ENCODE results near the gene PGLYRP3. TPM values are rescaled to one million over a fixed set of nuclear protein-coding genes. Genes with fewer than 3 reads are reported as not detected.

PGLYRP3 gene
- polyA plus RNA-seq, 1 donor from 2014 or later, result not detected

GRCh38 chr1:153253693-153254092, 59.1 kb downstream of the PGLYRP3 start:
- TF ChIP-seq POLR2AphosphoS5 (IDR thresholded peaks at IDR 0.05), result no peak
- no peak for TF ChIP-seq CTCF (IDR thresholded peaks at IDR 0.05; ENCODE audit: poor library complexity, severe bottlenecking)
- no peak for TF ChIP-seq EZH2 (IDR thresholded peaks at IDR 0.05; ENCODE audit: borderline replicate concordance, insufficient read depth, low read length, poor library complexity, severe bottlenecking)
- TF ChIP-seq TAF1 (IDR thresholded peaks at IDR 0.05; ENCODE audit: low read depth), result no peak
- TF ChIP-seq MXI1 (conservative IDR thresholded peaks at IDR 0.05; ENCODE audit: poor library complexity, severe bottlenecking), result no peak
- TF ChIP-seq RAD21 (conservative IDR thresholded peaks at IDR 0.05), result no peak
- no peak for TF ChIP-seq SMC3 (conservative IDR thresholded peaks at IDR 0.05; ENCODE audit: poor library complexity)
- TF ChIP-seq REST (IDR thresholded peaks at IDR 0.05; ENCODE audit: borderline replicate concordance), result no peak
- TF ChIP-seq EP300 (conservative IDR thresholded peaks at IDR 0.05; ENCODE audit: poor library complexity, severe bottlenecking), result no peak
- Histone ChIP-seq H3K9me3 (ENCODE audit: low read length) (no peaks in the 10 kb centered on the region), H3K4me2 (ENCODE audit: low read length) (no peak overlapping the region), H3K79me2 (replicated peaks; ENCODE audit: insufficient read depth, low read length) (no peaks in the 10 kb centered on the region), H3K4me3 (ENCODE audit: low read length) (no peak overlapping the region), H3K27me3 (ENCODE audit: insufficient read depth, low read depth, low read length) (no peaks in the 10 kb centered on the region), H3K9me2 (ENCODE audit: insufficient read depth, low read length) (no peaks in the 10 kb centered on the region), H2AFZ (ENCODE audit: low read depth, low read length) (no peak overlapping the region), H3K36me3 (ENCODE audit: insufficient read depth, low read length) (no peaks in the 10 kb centered on the region), H4K20me1 (ENCODE audit: insufficient read depth) (no peaks in the 10 kb centered on the region), H3K27ac (ENCODE audit: low read length) (no peak overlapping the region), H3F3A (ENCODE audit: insufficient read depth, low read length, poor library complexity, severe bottlenecking) (no peaks in the 10 kb centered on the region), H3K9ac (ENCODE audit: low read length) (no peak overlapping the region)

- Histone ChIP-seq H4K20me1 (ENCODE audit: insufficient read depth) (no peaks in the 10 kb centered on the region), H3K79me2 (replicated peaks; ENCODE audit: insufficient read depth, low read length) (no peaks in the 10 kb centered on the region), H3K4me3 (ENCODE audit: low read length) (no peak overlapping the region), H3K9me2 (ENCODE audit: insufficient read depth, low read length) (no peaks in the 10 kb centered on the region), H3K36me3 (ENCODE audit: insufficient read depth, low read length) (no peaks in the 10 kb centered on the region), H3K9ac (ENCODE audit: low read length) (no peak overlapping the region), H3F3A (ENCODE audit: insufficient read depth, low read length, poor library complexity, severe bottlenecking) (no peaks in the 10 kb centered on the region), H2AFZ (ENCODE audit: low read depth, low read length) (no peak overlapping the region), H3K27ac (ENCODE audit: low read length) (no peak overlapping the region), H3K9me3 (ENCODE audit: low read length) (no peaks in the 10 kb centered on the region), H3K4me2 (ENCODE audit: low read length) (no peak overlapping the region), H3K27me3 (ENCODE audit: insufficient read depth, low read depth, low read length) (no peaks in the 10 kb centered on the region)
- TF ChIP-seq TAF1 (IDR thresholded peaks at IDR 0.05; ENCODE audit: low read depth) (no peak), POLR2AphosphoS5 (IDR thresholded peaks at IDR 0.05) (no peak), EZH2 (IDR thresholded peaks at IDR 0.05; ENCODE audit: borderline replicate concordance, insufficient read depth, low read length, poor library complexity, severe bottlenecking) (no peak), EP300 (conservative IDR thresholded peaks at IDR 0.05; ENCODE audit: poor library complexity, severe bottlenecking) (no peak), CTCF (IDR thresholded peaks at IDR 0.05; ENCODE audit: poor library complexity, severe bottlenecking) (no peak), MXI1 (conservative IDR thresholded peaks at IDR 0.05; ENCODE audit: poor library complexity, severe bottlenecking) (no peak), RAD21 (conservative IDR thresholded peaks at IDR 0.05) (no peak), SMC3 (conservative IDR thresholded peaks at IDR 0.05; ENCODE audit: poor library complexity) (no peak), REST (IDR thresholded peaks at IDR 0.05; ENCODE audit: borderline replicate concordance) (no peak)
Observed at GRCh38 chr1:153253076-153253475, 59.7 kb downstream of the PGLYRP3 start.
